Panc1 (cell line): ENCODE data around the gene TP63. TPM values are rescaled to one million over a fixed set of nuclear protein-coding genes. Genes with fewer than 3 reads are reported as not detected.
"Not testable (repeated sequence)": the region's sequence is repeated elsewhere in the genome, so short reads cannot be mapped to it uniquely, and the experiment has no call there.

ENCODE experiments used
- ATAC-seq: fragments of 200-7000 bp; cut with Tn5 transposase; 2 replicates; pipeline ENCODE4 v1.9.1; 2020; ENCODE audit warnings: mild to moderate bottlenecking, moderate library complexity
- BruUV-seq: library from RNA; stranded (reverse); fragments of 400-500 nt; replicated peaks from 2 replicates; lab custom pipeline; 2021; lab: Mats Ljungman, UMichigan
- CTCF ChIA-PET: fragments of 300-600 bp; sonication (Branson Sonifier 250); formaldehyde crosslinking; loops from one replicate; lab custom pipeline; 2022; ENCODE audit warnings: antibody characterized with exemption; lab: Charles Lee
- POLR2A ChIA-PET: fragments of 300-600 bp; sonication (Branson Sonifier 250); formaldehyde crosslinking; loops from one replicate; lab custom pipeline; 2022; ENCODE audit warnings: antibody characterized with exemption; lab: Charles Lee
- DNase-seq: peaks from one replicate; pipeline ENCODE4 v3.0.0-alpha.2; 2010; ENCODE audit warnings: low read depth, low spot score
- H3K27ac ChIP-seq: 2 replicates; pipeline ENCODE4 v1.5.1; 2011; ENCODE audit warnings: mild to moderate bottlenecking, low read length, inconsistent platforms
- H3K27me3 ChIP-seq: fragments of 200-500 bp; sonication (Bioruptor generic); 2 replicates; pipeline ENCODE4 v1.6.0; 2014; ENCODE audit warnings: low read length, inconsistent platforms; ENCODE audit not compliant: control insufficient read depth, insufficient read depth
- H3K36me3 ChIP-seq: fragments of 200-500 bp; sonication (Bioruptor generic); 2 replicates; pipeline ENCODE4 v1.5.1; 2014; ENCODE audit warnings: inconsistent platforms, mild to moderate bottlenecking, low read length, moderate library complexity; ENCODE audit not compliant: control insufficient read depth, insufficient read depth
- H3K4me1 ChIP-seq: 2 replicates; pipeline ENCODE4 v1.5.1; 2011; ENCODE audit warnings: inconsistent platforms, mild to moderate bottlenecking, low read length, moderate library complexity; ENCODE audit not compliant: control insufficient read depth, insufficient read depth
- H3K4me3 ChIP-seq, 2 experiments: 2 replicates each; pipeline ENCODE4 v1.5.1; 2011 to 2012; ENCODE audit warnings: low read depth in 2 of 2, low read length in 2 of 2, mild to moderate bottlenecking in 2 of 2, inconsistent platforms in 1 of 2, moderate library complexity in 1 of 2
- H3K9me3 ChIP-seq: fragments of 200-500 bp; sonication (Bioruptor generic); 2 replicates; pipeline ENCODE4 v1.5.1; 2014; ENCODE audit warnings: low read depth, mild to moderate bottlenecking, inconsistent platforms, low read length, moderate library complexity; ENCODE audit not compliant: control insufficient read depth, insufficient read depth
- POLR2AphosphoS5 ChIP-seq: IDR thresholded peaks from 2 replicates; pipeline ENCODE4 v1.6.1; 2012; ENCODE audit warnings: mild to moderate bottlenecking, low read depth, low read length, moderate library complexity
- SIN3A ChIP-seq: IDR thresholded peaks from 2 replicates; pipeline ENCODE4 v1.6.1; 2012; ENCODE audit warnings: low read depth, mild to moderate bottlenecking, low read length, moderate library complexity, borderline replicate concordance; ENCODE audit not compliant: insufficient read depth
- TCF7L2 ChIP-seq: IDR thresholded peaks from 2 replicates; pipeline ENCODE4 v1.6.1; 2011; ENCODE audit warnings: mild to moderate bottlenecking, low read depth, low read length, inconsistent platforms
- in situ Hi-C: cut with HindIII; loops from 2 replicates; pipeline ENCODE4 v1.10.0; 2016; ENCODE audit warnings: low sequenced_read_pairs, low pct_unique_long_range_greater_than_20kb
- intact Hi-C: fragments of 100-400 bp; cut with micrococcal nuclease; formaldehyde crosslinking; loops from one replicate; pipeline ENCODE4 v1.10.0; 2022; ENCODE audit not compliant: unreplicated experiment
- total RNA-seq: library from RNA; stranded (reverse); gene quantifications from one replicate; pipeline ENCODE4 v1.2.1, GENCODE V29; 2021; ENCODE audit not compliant: unreplicated experiment
- TF ChIP-seq, protein P1 (sequence below), 2 experiments: IDR thresholded peaks; 2 replicates each; pipeline ENCODE4 v1.6.1; 2011 to 2012; ENCODE audit warnings: low read depth in 2 of 2, control low read depth in 1 of 2, low read length in 1 of 2, mild to moderate bottlenecking in 1 of 2, moderate library complexity in 1 of 2; ENCODE audit not compliant: insufficient read depth in 1 of 2
- TF ChIP-seq, protein P2 (sequence below): fragments of 450-650 bp; IDR thresholded peaks from 2 replicates; pipeline ENCODE4 v1.5.1; 2017; ENCODE audit warnings: mild to moderate bottlenecking

The TP63 gene
- total RNA-seq, 1 experiment from 2014 or later: 0.51 TPM

- intact Hi-C loops: no loop called here
- in situ Hi-C loops: no loop called here
- no peaks in the 10 kb centered on the region for H3K27me3 ChIP-seq
- no peak overlapping the region for H3K27ac ChIP-seq
- BruUV-seq: no TSS peak
- no peak overlapping the region for H3K4me3 ChIP-seq
- CTCF ChIA-PET: no interaction called here
- TF ChIP-seq POLR2AphosphoS5 (no peak), TCF7L2 (no peak), SIN3A (no peak)
- TF ChIP-seq, protein P1, sequence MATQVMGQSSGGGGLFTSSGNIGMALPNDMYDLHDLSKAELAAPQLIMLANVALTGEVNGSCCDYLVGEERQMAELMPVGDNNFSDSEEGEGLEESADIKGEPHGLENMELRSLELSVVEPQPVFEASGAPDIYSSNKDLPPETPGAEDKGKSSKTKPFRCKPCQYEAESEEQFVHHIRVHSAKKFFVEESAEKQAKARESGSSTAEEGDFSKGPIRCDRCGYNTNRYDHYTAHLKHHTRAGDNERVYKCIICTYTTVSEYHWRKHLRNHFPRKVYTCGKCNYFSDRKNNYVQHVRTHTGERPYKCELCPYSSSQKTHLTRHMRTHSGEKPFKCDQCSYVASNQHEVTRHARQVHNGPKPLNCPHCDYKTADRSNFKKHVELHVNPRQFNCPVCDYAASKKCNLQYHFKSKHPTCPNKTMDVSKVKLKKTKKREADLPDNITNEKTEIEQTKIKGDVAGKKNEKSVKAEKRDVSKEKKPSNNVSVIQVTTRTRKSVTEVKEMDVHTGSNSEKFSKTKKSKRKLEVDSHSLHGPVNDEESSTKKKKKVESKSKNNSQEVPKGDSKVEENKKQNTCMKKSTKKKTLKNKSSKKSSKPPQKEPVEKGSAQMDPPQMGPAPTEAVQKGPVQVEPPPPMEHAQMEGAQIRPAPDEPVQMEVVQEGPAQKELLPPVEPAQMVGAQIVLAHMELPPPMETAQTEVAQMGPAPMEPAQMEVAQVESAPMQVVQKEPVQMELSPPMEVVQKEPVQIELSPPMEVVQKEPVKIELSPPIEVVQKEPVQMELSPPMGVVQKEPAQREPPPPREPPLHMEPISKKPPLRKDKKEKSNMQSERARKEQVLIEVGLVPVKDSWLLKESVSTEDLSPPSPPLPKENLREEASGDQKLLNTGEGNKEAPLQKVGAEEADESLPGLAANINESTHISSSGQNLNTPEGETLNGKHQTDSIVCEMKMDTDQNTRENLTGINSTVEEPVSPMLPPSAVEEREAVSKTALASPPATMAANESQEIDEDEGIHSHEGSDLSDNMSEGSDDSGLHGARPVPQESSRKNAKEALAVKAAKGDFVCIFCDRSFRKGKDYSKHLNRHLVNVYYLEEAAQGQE (IDR thresholded peaks at IDR 0.05; ENCODE audit: insufficient read depth in 1 of 2, low read depth in 2 of 2, low read length in 1 of 2): no peak
- TF ChIP-seq, protein P2, sequence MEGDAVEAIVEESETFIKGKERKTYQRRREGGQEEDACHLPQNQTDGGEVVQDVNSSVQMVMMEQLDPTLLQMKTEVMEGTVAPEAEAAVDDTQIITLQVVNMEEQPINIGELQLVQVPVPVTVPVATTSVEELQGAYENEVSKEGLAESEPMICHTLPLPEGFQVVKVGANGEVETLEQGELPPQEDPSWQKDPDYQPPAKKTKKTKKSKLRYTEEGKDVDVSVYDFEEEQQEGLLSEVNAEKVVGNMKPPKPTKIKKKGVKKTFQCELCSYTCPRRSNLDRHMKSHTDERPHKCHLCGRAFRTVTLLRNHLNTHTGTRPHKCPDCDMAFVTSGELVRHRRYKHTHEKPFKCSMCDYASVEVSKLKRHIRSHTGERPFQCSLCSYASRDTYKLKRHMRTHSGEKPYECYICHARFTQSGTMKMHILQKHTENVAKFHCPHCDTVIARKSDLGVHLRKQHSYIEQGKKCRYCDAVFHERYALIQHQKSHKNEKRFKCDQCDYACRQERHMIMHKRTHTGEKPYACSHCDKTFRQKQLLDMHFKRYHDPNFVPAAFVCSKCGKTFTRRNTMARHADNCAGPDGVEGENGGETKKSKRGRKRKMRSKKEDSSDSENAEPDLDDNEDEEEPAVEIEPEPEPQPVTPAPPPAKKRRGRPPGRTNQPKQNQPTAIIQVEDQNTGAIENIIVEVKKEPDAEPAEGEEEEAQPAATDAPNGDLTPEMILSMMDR: no peak
- DNase-seq (no peak), ATAC-seq (no peak)
- no peaks in the 10 kb centered on the region for H3K4me1 ChIP-seq
- H3K36me3 ChIP-seq: no peaks in the 10 kb centered on the region
- POLR2A ChIA-PET: no interaction called here
- H3K9me3 ChIP-seq: no peaks in the 10 kb centered on the region
Measured at GRCh38 chr3:189606774-189607173, 24.4 kb upstream of the TP63 start.

GRCh38 chr3:189612641-189613040 is 18.5 kb upstream of the TP63 start:
- DNase-seq, intact Hi-C loops, H3K27ac ChIP-seq, CTCF ChIA-PET, H3K27me3 ChIP-seq, ATAC-seq, in situ Hi-C loops, BruUV-seq, H3K36me3 ChIP-seq, POLR2A ChIA-PET, H3K9me3 ChIP-seq, H3K4me3 ChIP-seq, H3K4me1 ChIP-seq: not testable (repeated sequence)

GRCh38 chr3:189613122-189613521 is 18.1 kb upstream of the TP63 start:
- Histone ChIP-seq H3K27ac (no peak overlapping the region), H3K4me1 (no peaks in the 10 kb centered on the region), H3K27me3 (no peaks in the 10 kb centered on the region), H3K36me3 (no peaks in the 10 kb centered on the region), H3K4me3 (no peak overlapping the region), H3K9me3 (no peaks in the 10 kb centered on the region)
- TF ChIP-seq SIN3A: no peak
- BruUV-seq: no TSS peak
- in situ Hi-C loops: no loop called here
- intact Hi-C loops: no loop called here
- ATAC-seq (no peak), DNase-seq (no peak)
- POLR2A ChIA-PET: no interaction called here
- CTCF ChIA-PET: no interaction called here
